HEK293 (cell line): Measurements from ENCODE around the gene ATMIN.

Source experiments
- CTCF ChIA-PET: fragments of 350-600 bp; formaldehyde crosslinking; extraction: SDS; loops from one replicate; lab custom pipeline; 2021; ENCODE audit warnings: antibody characterized with exemption; lab: Yijun Ruan, JAX
- POLR2A ChIA-PET: fragments of 300-600 bp; formaldehyde crosslinking; extraction: SDS; loops from one replicate; lab custom pipeline; 2020; ENCODE audit warnings: antibody characterized with exemption, inconsistent platforms; lab: Yijun Ruan, JAX
- H3K27ac ChIP-seq: fragments of 200-500 bp; sonication (Bioruptor generic); 2 replicates; pipeline ENCODE4 v1.5.1; 2014; ENCODE audit warnings: low read depth, low read length, control low read depth, inconsistent platforms; ENCODE audit errors: extremely low read depth
- H3K36me3 ChIP-seq, 2 experiments: fragments of 200-500 bp in 1 of 2; sonication (Bioruptor generic) in 1 of 2; 1 replicate in 1 of 2; 2 replicates in 1 of 2; pipeline ENCODE4 v1.5.1; 2014 to 2017; ENCODE audit warnings: inconsistent platforms in 2 of 2, low read length in 2 of 2; ENCODE audit not compliant: control insufficient read depth in 2 of 2, insufficient read depth in 1 of 2
- H3K4me1 ChIP-seq: fragments of 200-500 bp; sonication (Bioruptor generic); 2 replicates; pipeline ENCODE4 v1.5.1; 2014; ENCODE audit warnings: mild to moderate bottlenecking, low read length, inconsistent platforms; ENCODE audit not compliant: control insufficient read depth, insufficient read depth
- H3K4me3 ChIP-seq: 2 replicates; pipeline ENCODE4 v1.5.1; 2011; ENCODE audit warnings: low read depth, mild to moderate bottlenecking, control low read depth, low read length, moderate library complexity
- H3K9me3 ChIP-seq: fragments of 200-500 bp; sonication (Bioruptor generic); 2 replicates; pipeline ENCODE4 v1.5.1; 2014; ENCODE audit warnings: low read depth, low read length, inconsistent platforms; ENCODE audit not compliant: control insufficient read depth, insufficient read depth
- GLI4 ChIP-seq: fragments of 450-650 bp; formaldehyde crosslinking; IDR thresholded peaks from 2 replicates; pipeline ENCODE4 v1.5.1; 2016; ENCODE audit warnings: missing biosample characterization, missing genetic modification characterization
- IKZF3 ChIP-seq: fragments of 450-650 bp; IDR thresholded peaks from 2 replicates; pipeline ENCODE4 v1.5.0; 2018; ENCODE audit warnings: missing biosample characterization, mild to moderate bottlenecking, missing genetic modification characterization, moderate library complexity
- MYNN ChIP-seq: fragments of 450-650 bp; formaldehyde crosslinking; IDR thresholded peaks from 2 replicates; pipeline ENCODE4 v1.5.1; 2016; ENCODE audit warnings: missing biosample characterization, missing genetic modification characterization, borderline replicate concordance
- ZBTB48 ChIP-seq: fragments of 450-650 bp; formaldehyde crosslinking; IDR thresholded peaks from 2 replicates; pipeline ENCODE4 v1.5.1; 2016; ENCODE audit warnings: missing biosample characterization, missing genetic modification characterization
- ZBTB7A ChIP-seq: fragments of 450-650 bp; formaldehyde crosslinking; IDR thresholded peaks from 2 replicates; pipeline ENCODE4 v1.5.1; 2016; ENCODE audit warnings: low read depth, missing biosample characterization, missing genetic modification characterization
- ZFP3 ChIP-seq: fragments of 450-650 bp; formaldehyde crosslinking; IDR thresholded peaks from 2 replicates; pipeline ENCODE4 v1.5.1; 2016; ENCODE audit warnings: low read depth, missing biosample characterization, missing genetic modification characterization
- ZNF133 ChIP-seq: fragments of 450-650 bp; formaldehyde crosslinking; IDR thresholded peaks from 2 replicates; pipeline ENCODE4 v1.5.1; 2016; ENCODE audit warnings: missing biosample characterization, missing genetic modification characterization
- ZNF214 ChIP-seq: fragments of 450-650 bp; formaldehyde crosslinking; IDR thresholded peaks from 2 replicates; pipeline ENCODE4 v1.5.1; 2017; ENCODE audit warnings: missing biosample characterization, mild to moderate bottlenecking, missing genetic modification characterization, borderline replicate concordance
- ZNF280D ChIP-seq: fragments of 450-650 bp; formaldehyde crosslinking; IDR thresholded peaks from 2 replicates; pipeline ENCODE4 v1.5.1; 2016; ENCODE audit warnings: missing biosample characterization, missing genetic modification characterization
- ZNF292 ChIP-seq: fragments of 450-650 bp; formaldehyde crosslinking; IDR thresholded peaks from 2 replicates; pipeline ENCODE4 v1.5.1; 2016; ENCODE audit warnings: low read depth, missing biosample characterization, missing genetic modification characterization, borderline replicate concordance
- ZNF404 ChIP-seq: fragments of 450-650 bp; formaldehyde crosslinking; IDR thresholded peaks from 2 replicates; pipeline ENCODE4 v1.5.1; 2017; ENCODE audit warnings: missing biosample characterization, missing genetic modification characterization
- ZNF433 ChIP-seq: fragments of 450-650 bp; formaldehyde crosslinking; IDR thresholded peaks from 2 replicates; pipeline ENCODE4 v1.5.1; 2016; ENCODE audit warnings: missing biosample characterization, missing genetic modification characterization, low read depth
- ZNF488 ChIP-seq: fragments of 450-650 bp; formaldehyde crosslinking; IDR thresholded peaks from 2 replicates; pipeline ENCODE4 v1.5.1; 2016; ENCODE audit warnings: missing biosample characterization, missing genetic modification characterization
- ZNF510 ChIP-seq: fragments of 450-650 bp; formaldehyde crosslinking; IDR thresholded peaks from 2 replicates; pipeline ENCODE4 v1.5.1; 2018; ENCODE audit warnings: mild to moderate bottlenecking, missing genetic modification characterization, missing biosample characterization; ENCODE audit not compliant: insufficient replicate concordance
- ZNF513 ChIP-seq: fragments of 450-650 bp; IDR thresholded peaks from 2 replicates; pipeline ENCODE4 v1.5.1; 2018; ENCODE audit warnings: missing biosample characterization, missing genetic modification characterization
- ZNF623 ChIP-seq: fragments of 450-650 bp; formaldehyde crosslinking; IDR thresholded peaks from 2 replicates; pipeline ENCODE4 v1.5.1; 2016; ENCODE audit warnings: missing biosample characterization, missing genetic modification characterization
- ZNF639 ChIP-seq: fragments of 450-650 bp; formaldehyde crosslinking; IDR thresholded peaks from 2 replicates; pipeline ENCODE4 v1.5.1; 2016; ENCODE audit warnings: missing biosample characterization, missing genetic modification characterization
- ZNF785 ChIP-seq: fragments of 450-650 bp; formaldehyde crosslinking; IDR thresholded peaks from 2 replicates; pipeline ENCODE4 v1.5.1; 2016; ENCODE audit warnings: missing biosample characterization, missing genetic modification characterization
- ZNF843 ChIP-seq: fragments of 450-650 bp; formaldehyde crosslinking; IDR thresholded peaks from 2 replicates; pipeline ENCODE4 v1.5.1; 2016; ENCODE audit warnings: missing biosample characterization, missing genetic modification characterization
- ZSCAN4 ChIP-seq: fragments of 450-650 bp; formaldehyde crosslinking; IDR thresholded peaks from 2 replicates; pipeline ENCODE4 v1.5.1; 2017; ENCODE audit warnings: missing biosample characterization, missing genetic modification characterization
- TF ChIP-seq, protein P1 (sequence below): fragments of 450-650 bp; formaldehyde crosslinking; IDR thresholded peaks from 2 replicates; pipeline ENCODE4 v1.5.1; 2017; ENCODE audit warnings: missing biosample characterization, mild to moderate bottlenecking, missing genetic modification characterization, moderate library complexity

ATMIN gene

GRCh38 chr16:81069063-81069462, 33.4 kb downstream of the ATMIN start:
- Histone ChIP-seq H3K9me3 (no peaks in the 10 kb centered on the region), H3K36me3 (no peaks in the 10 kb centered on the region), H3K27ac (no peak overlapping the region), H3K4me1 (no peaks in the 10 kb centered on the region), H3K4me3 (no peak overlapping the region)
- ChIA-PET CTCF (no interaction called here), POLR2A (interaction anchor here (0.7 kb wide), 1 partner anchor 20 kb away, joined by 4 read pairs; no protein-coding TSS in a partner anchor)
- TF ChIP-seq ZBTB7A (tag by site-specific recombination) (no peak), ZNF433 (tag by site-specific recombination) (no peak), IKZF3 (tag by site-specific recombination) (no peak), ZNF510 (tag by site-specific recombination) (no peak), GLI4 (tag by site-specific recombination) (no peak), ZNF133 (tag by site-specific recombination) (no peak), ZSCAN4 (tag by site-specific recombination) (no peak), ZNF513 (no peak), ZBTB48 (tag by site-specific recombination) (no peak), ZNF292 (tag by site-specific recombination) (no peak), ZNF214 (tag by site-specific recombination) (no peak), ZNF843 (no peak), ZNF488 (tag by site-specific recombination) (no peak), ZFP3 (no peak), ZNF280D (tag by site-specific recombination) (no peak), ZNF623 (tag by site-specific recombination) (no peak), ZNF404 (no peak)
- TF ChIP-seq, protein P1, sequence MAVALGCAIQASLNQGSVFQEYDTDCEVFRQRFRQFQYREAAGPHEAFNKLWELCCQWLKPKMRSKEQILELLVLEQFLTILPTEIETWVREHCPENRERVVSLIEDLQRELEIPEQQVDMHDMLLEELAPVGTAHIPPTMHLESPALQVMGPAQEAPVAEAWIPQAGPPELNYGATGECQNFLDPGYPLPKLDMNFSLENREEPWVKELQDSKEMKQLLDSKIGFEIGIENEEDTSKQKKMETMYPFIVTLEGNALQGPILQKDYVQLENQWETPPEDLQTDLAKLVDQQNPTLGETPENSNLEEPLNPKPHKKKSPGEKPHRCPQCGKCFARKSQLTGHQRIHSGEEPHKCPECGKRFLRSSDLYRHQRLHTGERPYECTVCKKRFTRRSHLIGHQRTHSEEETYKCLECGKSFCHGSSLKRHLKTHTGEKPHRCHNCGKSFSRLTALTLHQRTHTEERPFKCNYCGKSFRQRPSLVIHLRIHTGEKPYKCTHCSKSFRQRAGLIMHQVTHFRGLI (tag by site-specific recombination), result no peak

GRCh38 chr16:81070979-81071378, 35.3 kb downstream of the ATMIN start:
- ChIA-PET POLR2A (no interaction called here), CTCF (no interaction called here)
- Histone ChIP-seq H3K36me3 (no peaks in the 10 kb centered on the region), H3K27ac (no peak overlapping the region), H3K4me3 (no peak overlapping the region), H3K4me1 (no peaks in the 10 kb centered on the region), H3K9me3 (no peaks in the 10 kb centered on the region)
- TF ChIP-seq MYNN (tag by site-specific recombination) (no peak), ZNF785 (no peak), ZNF639 (tag by site-specific recombination) (no peak)
